ENCODE measurements around the gene ELMO1.

DNA sequence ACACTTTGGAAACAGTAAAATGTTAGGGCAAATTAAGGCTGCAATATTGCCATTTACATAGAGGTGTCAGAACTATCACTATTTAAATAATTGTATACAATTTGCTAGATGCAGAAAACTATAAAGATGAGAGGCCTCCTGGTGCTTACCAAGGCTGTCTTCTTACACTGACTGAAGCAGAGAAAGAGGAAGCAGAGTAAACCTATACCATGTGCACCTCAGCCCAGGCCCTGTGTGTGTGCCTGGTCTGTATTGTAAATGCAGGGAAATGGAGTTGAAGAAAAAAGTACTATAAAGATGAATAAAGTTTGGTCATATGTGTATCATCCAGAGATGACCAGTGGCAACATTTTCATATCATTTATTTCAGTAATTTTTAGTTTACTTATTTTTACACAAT lies 29.2 kb downstream of the ELMO1 start:
- no peak for TF ChIP-seq YY1 (IDR thresholded peaks at IDR 0.05)
- no peak for TF ChIP-seq CTCF (IDR thresholded peaks at IDR 0.05; ENCODE audit: low read depth, low read length, missing input control)
- TF ChIP-seq NR2F2 (IDR thresholded peaks at IDR 0.05) = no peak
- no peak for TF ChIP-seq ZBTB33 (IDR thresholded peaks at IDR 0.05)
- TF ChIP-seq, protein P1, sequence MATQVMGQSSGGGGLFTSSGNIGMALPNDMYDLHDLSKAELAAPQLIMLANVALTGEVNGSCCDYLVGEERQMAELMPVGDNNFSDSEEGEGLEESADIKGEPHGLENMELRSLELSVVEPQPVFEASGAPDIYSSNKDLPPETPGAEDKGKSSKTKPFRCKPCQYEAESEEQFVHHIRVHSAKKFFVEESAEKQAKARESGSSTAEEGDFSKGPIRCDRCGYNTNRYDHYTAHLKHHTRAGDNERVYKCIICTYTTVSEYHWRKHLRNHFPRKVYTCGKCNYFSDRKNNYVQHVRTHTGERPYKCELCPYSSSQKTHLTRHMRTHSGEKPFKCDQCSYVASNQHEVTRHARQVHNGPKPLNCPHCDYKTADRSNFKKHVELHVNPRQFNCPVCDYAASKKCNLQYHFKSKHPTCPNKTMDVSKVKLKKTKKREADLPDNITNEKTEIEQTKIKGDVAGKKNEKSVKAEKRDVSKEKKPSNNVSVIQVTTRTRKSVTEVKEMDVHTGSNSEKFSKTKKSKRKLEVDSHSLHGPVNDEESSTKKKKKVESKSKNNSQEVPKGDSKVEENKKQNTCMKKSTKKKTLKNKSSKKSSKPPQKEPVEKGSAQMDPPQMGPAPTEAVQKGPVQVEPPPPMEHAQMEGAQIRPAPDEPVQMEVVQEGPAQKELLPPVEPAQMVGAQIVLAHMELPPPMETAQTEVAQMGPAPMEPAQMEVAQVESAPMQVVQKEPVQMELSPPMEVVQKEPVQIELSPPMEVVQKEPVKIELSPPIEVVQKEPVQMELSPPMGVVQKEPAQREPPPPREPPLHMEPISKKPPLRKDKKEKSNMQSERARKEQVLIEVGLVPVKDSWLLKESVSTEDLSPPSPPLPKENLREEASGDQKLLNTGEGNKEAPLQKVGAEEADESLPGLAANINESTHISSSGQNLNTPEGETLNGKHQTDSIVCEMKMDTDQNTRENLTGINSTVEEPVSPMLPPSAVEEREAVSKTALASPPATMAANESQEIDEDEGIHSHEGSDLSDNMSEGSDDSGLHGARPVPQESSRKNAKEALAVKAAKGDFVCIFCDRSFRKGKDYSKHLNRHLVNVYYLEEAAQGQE (IDR thresholded peaks at IDR 0.05) = no peak
- TF ChIP-seq FOXA1 (IDR thresholded peaks at IDR 0.05) = no peak
- no peak for TF ChIP-seq JUND (IDR thresholded peaks at IDR 0.05)

All from liver (tissue), 3 donors.